ENCODE results near the gene RSBN1.

Gene RSBN1

DNA sequence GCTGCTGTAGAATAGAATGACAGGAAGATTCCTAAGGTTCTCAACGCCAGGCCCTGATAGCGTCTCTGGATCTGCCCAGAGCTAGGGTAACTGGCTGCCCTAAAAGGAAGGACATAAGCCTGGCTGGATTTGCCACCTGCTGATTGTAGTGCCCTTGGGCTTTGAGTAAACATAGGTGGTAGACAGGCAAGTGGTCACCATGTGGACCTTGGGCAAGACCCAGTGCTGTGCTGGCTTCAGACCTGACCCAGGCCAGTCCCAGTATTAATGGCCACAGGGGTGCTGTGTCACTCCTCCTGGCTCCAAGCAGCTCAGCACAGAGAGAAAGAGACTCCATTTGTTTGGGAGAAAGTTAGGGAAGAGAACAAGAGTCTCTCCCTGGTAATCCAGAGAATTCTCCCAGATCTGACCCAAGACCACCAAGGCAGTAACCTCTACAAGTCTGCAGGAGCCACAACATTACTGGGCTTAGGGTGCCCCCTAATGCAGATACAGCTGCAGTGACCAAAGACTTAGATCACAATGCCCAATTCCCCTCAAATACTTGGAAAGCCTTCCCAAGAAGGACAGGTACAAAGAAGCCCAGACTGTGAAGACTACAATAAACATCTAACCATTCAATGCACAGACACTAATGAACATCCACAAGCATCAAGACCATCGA lies 97.5 kb downstream of the RSBN1 start:
- H3K4me3 ChIP-seq (ENCODE audit: low read depth, low read length): no peak overlapping the region
- TF ChIP-seq, protein P1, sequence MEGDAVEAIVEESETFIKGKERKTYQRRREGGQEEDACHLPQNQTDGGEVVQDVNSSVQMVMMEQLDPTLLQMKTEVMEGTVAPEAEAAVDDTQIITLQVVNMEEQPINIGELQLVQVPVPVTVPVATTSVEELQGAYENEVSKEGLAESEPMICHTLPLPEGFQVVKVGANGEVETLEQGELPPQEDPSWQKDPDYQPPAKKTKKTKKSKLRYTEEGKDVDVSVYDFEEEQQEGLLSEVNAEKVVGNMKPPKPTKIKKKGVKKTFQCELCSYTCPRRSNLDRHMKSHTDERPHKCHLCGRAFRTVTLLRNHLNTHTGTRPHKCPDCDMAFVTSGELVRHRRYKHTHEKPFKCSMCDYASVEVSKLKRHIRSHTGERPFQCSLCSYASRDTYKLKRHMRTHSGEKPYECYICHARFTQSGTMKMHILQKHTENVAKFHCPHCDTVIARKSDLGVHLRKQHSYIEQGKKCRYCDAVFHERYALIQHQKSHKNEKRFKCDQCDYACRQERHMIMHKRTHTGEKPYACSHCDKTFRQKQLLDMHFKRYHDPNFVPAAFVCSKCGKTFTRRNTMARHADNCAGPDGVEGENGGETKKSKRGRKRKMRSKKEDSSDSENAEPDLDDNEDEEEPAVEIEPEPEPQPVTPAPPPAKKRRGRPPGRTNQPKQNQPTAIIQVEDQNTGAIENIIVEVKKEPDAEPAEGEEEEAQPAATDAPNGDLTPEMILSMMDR (IDR thresholded peaks at IDR 0.05; ENCODE audit: borderline replicate concordance, insufficient read depth, low read depth, low read length): no peak

Measured in GM12875 (cell line).